ENCODE measurements around the gene PLXNA2.

DNA sequence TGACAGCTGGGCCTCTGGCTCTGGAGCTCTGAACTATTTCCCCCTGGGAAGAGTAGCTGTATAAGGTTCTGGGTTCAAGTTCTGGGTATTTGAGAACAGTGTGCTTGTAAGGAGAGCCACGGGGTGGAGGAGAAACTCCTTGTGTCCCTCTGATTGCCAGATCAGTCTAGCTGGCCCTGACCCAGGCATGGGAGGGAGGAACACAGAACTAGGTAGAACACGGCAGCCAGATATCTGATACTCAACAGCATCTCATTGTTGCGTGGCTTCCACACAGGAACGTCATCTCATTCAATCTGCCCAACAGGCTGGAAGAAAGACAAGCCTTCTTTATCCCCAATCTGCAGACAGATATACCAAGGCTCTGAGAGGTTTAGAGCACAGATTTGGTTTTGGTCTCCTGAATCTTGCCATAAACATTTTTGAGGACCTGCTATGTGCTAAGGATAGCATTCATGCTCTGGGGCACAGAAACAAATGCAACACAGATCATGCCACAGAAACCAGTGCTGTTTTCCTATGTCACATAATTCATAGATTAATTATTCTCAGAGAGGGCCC is 83.8 kb downstream of the PLXNA2 start:
- TF ChIP-seq CTCF (IDR thresholded peaks at IDR 0.05) (no peak), EZH2phosphoT487 (IDR thresholded peaks at IDR 0.05) (no peak), EZH2 (IDR thresholded peaks at IDR 0.05) (no peak)
